Measurements from ENCODE around the gene TGFB1. TPM values are rescaled to one million over a fixed set of nuclear protein-coding genes. Genes with fewer than 3 reads are reported as not detected.

Gene TGFB1
- total RNA-seq, 1 donor from 2014 or later: 244 TPM

DNA sequence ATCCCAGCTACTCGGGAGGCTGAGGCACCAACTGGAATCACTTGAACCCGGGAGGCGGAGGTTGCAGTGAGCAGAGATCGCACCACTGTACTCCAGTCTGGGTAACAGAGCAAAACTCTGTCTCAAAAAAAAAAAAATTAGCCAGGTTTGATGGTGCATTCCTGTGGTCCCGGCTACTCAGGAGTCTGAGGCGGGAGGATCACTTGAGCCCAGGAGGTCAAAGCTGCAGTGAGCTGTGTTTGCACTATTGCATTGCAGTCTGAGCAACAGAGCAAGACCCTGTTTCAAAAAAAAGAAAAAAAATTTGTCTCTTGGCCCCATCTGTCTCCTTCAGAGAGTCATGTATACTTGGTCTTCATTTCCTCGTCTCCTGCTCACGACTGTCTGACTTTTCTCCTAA is 42.1 kb downstream of the TGFB1 start:
- peak overlapping the region; percentile 96 for H3K4me3 Mint-ChIP-seq (ENCODE audit: unreplicated experiment)
- TF ChIP-seq, protein P1, sequence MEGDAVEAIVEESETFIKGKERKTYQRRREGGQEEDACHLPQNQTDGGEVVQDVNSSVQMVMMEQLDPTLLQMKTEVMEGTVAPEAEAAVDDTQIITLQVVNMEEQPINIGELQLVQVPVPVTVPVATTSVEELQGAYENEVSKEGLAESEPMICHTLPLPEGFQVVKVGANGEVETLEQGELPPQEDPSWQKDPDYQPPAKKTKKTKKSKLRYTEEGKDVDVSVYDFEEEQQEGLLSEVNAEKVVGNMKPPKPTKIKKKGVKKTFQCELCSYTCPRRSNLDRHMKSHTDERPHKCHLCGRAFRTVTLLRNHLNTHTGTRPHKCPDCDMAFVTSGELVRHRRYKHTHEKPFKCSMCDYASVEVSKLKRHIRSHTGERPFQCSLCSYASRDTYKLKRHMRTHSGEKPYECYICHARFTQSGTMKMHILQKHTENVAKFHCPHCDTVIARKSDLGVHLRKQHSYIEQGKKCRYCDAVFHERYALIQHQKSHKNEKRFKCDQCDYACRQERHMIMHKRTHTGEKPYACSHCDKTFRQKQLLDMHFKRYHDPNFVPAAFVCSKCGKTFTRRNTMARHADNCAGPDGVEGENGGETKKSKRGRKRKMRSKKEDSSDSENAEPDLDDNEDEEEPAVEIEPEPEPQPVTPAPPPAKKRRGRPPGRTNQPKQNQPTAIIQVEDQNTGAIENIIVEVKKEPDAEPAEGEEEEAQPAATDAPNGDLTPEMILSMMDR (IDR thresholded peaks at IDR 0.05): no peak
- peaks cover 21% of the 10 kb centered on the region for H3K36me3 Mint-ChIP-seq (ENCODE audit: unreplicated experiment)
- DNase-seq (ENCODE audit: extremely low spot score, unreplicated experiment): no peak
- H3K27me3 Mint-ChIP-seq (ENCODE audit: unreplicated experiment): no peaks in the 10 kb centered on the region
- H3K27ac Mint-ChIP-seq (ENCODE audit: unreplicated experiment): peak overlapping the region; percentile 100
- peaks cover 53% of the 10 kb centered on the region for H3K4me1 Mint-ChIP-seq (ENCODE audit: unreplicated experiment)
- no peaks in the 10 kb centered on the region for H3K9me3 Mint-ChIP-seq (ENCODE audit: unreplicated experiment)

DNA sequence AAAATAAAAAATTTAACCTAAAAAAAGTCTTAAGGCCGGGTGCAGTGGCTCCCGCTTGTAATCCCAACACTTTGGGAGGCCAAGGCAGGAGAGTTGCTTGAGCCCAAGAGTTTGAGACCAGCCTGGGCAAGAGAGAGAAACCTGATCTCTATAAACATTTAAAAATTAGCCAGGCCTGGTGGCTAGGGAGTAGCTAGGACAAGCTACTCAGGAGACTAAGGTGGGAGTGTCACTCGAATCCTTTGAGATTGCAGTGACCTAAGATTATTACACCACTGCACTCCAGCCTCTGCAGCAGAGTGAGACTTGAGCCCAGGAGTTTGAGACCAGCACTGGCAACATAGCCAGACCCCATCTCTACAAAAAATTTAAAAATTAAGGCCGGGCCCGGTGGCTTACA is 42.6 kb downstream of the TGFB1 start:
- Mint-ChIP-seq H3K9me3 (ENCODE audit: unreplicated experiment) (no peaks in the 10 kb centered on the region), H3K27me3 (ENCODE audit: unreplicated experiment) (no peaks in the 10 kb centered on the region), H3K4me3 (ENCODE audit: unreplicated experiment) (peak overlapping the region; percentile 96), H3K4me1 (ENCODE audit: unreplicated experiment) (peaks cover 53% of the 10 kb centered on the region), H3K27ac (ENCODE audit: unreplicated experiment) (peak overlapping the region; percentile 100), H3K36me3 (ENCODE audit: unreplicated experiment) (peaks cover 16% of the 10 kb centered on the region)
- no peak for DNase-seq (ENCODE audit: extremely low spot score, unreplicated experiment)
- TF ChIP-seq, protein P1 (IDR thresholded peaks at IDR 0.05): no peak

DNA sequence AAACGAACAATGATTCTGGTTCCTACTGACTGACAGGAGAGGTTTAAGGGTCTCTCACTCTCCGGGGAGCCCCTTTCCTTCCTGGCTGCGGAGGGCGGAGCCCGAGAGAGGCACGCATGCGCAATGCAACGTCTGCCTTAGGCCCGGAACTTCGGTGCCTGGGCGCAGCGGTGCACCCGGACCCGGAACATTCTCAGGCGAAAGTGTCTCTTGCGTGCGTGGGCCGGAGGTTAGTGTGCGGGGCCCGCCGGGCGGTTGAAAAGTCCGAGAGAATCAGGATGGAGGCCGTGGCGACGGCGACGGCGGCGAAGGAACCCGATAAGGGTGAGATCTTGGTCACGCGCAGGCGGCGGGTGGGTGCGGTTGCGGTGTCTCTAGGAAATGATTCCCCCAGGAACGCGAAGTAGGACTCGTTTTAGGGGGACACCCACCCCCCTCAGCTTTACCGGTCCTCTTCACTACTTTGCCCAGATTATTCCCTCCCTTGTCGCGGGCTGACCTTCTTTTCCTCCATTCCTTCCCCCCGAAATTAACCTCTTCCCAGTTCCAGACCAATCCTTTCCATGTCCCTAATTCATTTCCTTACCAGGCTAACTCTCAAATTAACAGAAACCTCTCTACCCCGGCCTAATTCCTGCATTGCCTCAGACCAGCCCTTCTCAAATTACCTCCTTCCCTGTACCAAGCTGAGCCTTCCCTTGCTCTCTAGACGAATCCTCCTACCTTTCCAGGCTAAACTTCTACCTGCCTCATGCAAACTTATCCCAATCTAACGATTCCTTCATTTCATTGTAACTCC is 43.5 kb downstream of the TGFB1 start, which contains the start of gene CCDC97:
CCDC97 (plus strand) TSS at position 140 of the 799 bp plus-strand sequence; CDS start at position 279, 139 bp downstream.
- TF ChIP-seq, protein P1 (IDR thresholded peaks at IDR 0.05): no peak
- Mint-ChIP-seq H3K36me3 (ENCODE audit: unreplicated experiment) (peaks cover 18% of the 10 kb centered on the region), H3K9me3 (ENCODE audit: unreplicated experiment) (no peaks in the 10 kb centered on the region), H3K27me3 (ENCODE audit: unreplicated experiment) (no peaks in the 10 kb centered on the region), H3K27ac (ENCODE audit: unreplicated experiment) (peak within 1 kb of the TSS; percentile 100), H3K4me1 (ENCODE audit: unreplicated experiment) (peaks cover 51% of the 10 kb centered on the region), H3K4me3 (ENCODE audit: unreplicated experiment) (peak within 1 kb of the TSS; percentile 96)
- DNase-seq (ENCODE audit: extremely low spot score, unreplicated experiment): peak; percentile 96

DNA sequence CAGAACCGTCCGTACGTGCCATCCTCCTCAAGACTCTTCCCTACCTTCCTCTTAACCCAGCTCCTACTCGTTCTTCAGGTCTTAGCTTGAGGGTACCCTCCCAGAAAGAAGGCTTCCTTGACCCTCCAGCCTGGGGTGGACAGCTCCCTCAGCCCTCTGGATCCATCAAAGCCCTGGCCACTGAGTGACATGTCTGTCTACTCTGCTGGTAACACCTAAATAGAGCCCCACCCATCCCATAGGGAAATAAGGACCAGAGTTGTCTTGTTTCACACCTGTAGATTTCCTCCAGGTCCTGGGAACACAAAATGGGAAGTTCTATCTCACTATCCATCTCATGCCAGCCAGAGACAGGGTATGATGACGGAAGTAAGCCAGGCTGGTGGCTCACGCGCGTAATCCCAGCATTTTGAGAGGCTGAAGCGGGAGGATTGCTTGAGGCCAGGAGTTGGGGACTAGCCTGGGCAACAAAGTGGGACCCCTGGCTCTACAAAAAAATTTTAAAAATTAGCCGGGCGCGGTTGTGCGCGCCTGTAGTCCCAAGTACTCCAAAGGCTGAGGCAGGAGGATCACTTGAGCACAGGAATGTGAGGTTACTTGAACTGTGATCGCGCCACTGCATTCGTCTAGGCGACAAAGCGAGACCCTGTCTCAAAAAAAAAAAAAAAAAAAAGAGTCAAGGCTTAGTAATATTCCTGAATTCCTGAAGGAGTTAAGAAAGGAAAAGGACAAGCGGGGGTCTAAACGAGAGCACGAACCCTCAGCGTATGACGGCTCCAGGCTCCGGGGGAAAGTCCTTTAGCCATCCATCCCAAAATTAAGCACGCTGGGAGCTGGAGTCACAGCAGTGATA is 44.3 kb downstream of the TGFB1 start:
- no peak for DNase-seq (ENCODE audit: extremely low spot score, unreplicated experiment)
- H3K36me3 Mint-ChIP-seq (ENCODE audit: unreplicated experiment): peaks cover 24% of the 10 kb centered on the region
- H3K9me3 Mint-ChIP-seq (ENCODE audit: unreplicated experiment): no peaks in the 10 kb centered on the region
- H3K4me1 Mint-ChIP-seq (ENCODE audit: unreplicated experiment): peaks cover 51% of the 10 kb centered on the region
- peak overlapping the region; percentile 100 for H3K27ac Mint-ChIP-seq (ENCODE audit: unreplicated experiment)
- TF ChIP-seq, protein P1 (IDR thresholded peaks at IDR 0.05): no peak
- H3K27me3 Mint-ChIP-seq (ENCODE audit: unreplicated experiment): no peaks in the 10 kb centered on the region
- H3K4me3 Mint-ChIP-seq (ENCODE audit: unreplicated experiment): peak overlapping the region; percentile 96

Data from osteocyte (in vitro differentiated cells).